Uterus (tissue), 4 donors: ENCODE results near the gene CMKLR1. TPM values are rescaled to one million over a fixed set of nuclear protein-coding genes. Genes with fewer than 3 reads are reported as not detected.

Source experiments
- DNase-seq, 2 donors: peaks; one replicate each; pipeline ENCODE4 v3.0.0-alpha.2; 2019 to 2020
- H3K27ac ChIP-seq, 2 donors: fragments of 200-600 bp; sonication (generic); 1 replicate in 1 of 2; 2 replicates in 1 of 2; pipeline ENCODE4 v1.5.1; 2016 to 2018
- H3K27me3 ChIP-seq, 2 donors: fragments of 200-600 bp; sonication (generic); one replicate each; pipeline ENCODE4 v1.5.1; 2018 to 2019; ENCODE audit warnings: control low read depth in 1 of 2
- H3K36me3 ChIP-seq, 2 donors: fragments of 200-600 bp; sonication (generic); one replicate each; pipeline ENCODE4 v1.5.1; 2019; ENCODE audit warnings: control low read depth in 1 of 2
- H3K4me1 ChIP-seq, 2 donors: fragments of 200-600 bp; sonication (generic); one replicate each; pipeline ENCODE4 v1.5.1; 2018 to 2019; ENCODE audit warnings: control low read depth in 1 of 2
- H3K4me3 ChIP-seq, 2 donors: fragments of 200-600 bp; sonication (generic); 1 replicate in 1 of 2; 2 replicates in 1 of 2; pipeline ENCODE4 v1.5.1; 2018 to 2019; ENCODE audit warnings: mild to moderate bottlenecking in 1 of 2
- H3K9me3 ChIP-seq, 2 donors: fragments of 200-600 bp; sonication (generic); one replicate each; pipeline ENCODE4 v1.5.1; 2019; ENCODE audit warnings: control low read depth in 1 of 2
- POLR2A ChIP-seq, 2 donors: fragments of 450-650 bp; IDR thresholded peaks; one replicate each; pipeline ENCODE4 v1.6.1; 2016; ENCODE audit warnings: antibody characterized with exemption in 2 of 2, mild to moderate bottlenecking in 1 of 2, moderate library complexity in 1 of 2
- intact Hi-C: fragments of 100-400 bp; cut with DNase I; formaldehyde crosslinking; loops from one replicate; pipeline ENCODE4 v1.15.1; 2023; ENCODE audit warnings: low total_unique reads
- total RNA-seq, 4 donors: library from RNA; depleted of rRNA in 3 of 4; stranded (reverse); fragments of >200 nt in 3 of 4; gene quantifications; one replicate each; pipeline versions ENCODE4 v1.1.0 to v1.2.4, GENCODE V29; 2014 to 2023
- TF ChIP-seq, protein P1 (sequence below), 4 experiments: fragments of 200-600 bp in 2 of 4; fragments of 450-650 bp in 2 of 4; sonication (generic) in 2 of 4; IDR thresholded peaks; one replicate each; pipeline ENCODE4 v1.5.1; 2016 to 2019; ENCODE audit warnings: antibody characterized with exemption in 4 of 4, mild to moderate bottlenecking in 2 of 4, moderate library complexity in 1 of 4
- donor health status: DM: yes; HTN: yes; CAD: no.

CMKLR1 gene
- total RNA-seq, 4 donors from 2014 or later = 8.2 to 27.1 (median 11.5) TPM

- H3K27ac ChIP-seq = no peak overlapping the region
Observed at GRCh38 chr12:108319277-108320234, 19.6 kb downstream of the CMKLR1 start.

GRCh38 chr12:108318472-108319275, 20.4 kb downstream of the CMKLR1 start:
- intact Hi-C loops = no loop called here
- H3K36me3 ChIP-seq = no peaks in the 10 kb centered on the region
- TF ChIP-seq, protein P1, sequence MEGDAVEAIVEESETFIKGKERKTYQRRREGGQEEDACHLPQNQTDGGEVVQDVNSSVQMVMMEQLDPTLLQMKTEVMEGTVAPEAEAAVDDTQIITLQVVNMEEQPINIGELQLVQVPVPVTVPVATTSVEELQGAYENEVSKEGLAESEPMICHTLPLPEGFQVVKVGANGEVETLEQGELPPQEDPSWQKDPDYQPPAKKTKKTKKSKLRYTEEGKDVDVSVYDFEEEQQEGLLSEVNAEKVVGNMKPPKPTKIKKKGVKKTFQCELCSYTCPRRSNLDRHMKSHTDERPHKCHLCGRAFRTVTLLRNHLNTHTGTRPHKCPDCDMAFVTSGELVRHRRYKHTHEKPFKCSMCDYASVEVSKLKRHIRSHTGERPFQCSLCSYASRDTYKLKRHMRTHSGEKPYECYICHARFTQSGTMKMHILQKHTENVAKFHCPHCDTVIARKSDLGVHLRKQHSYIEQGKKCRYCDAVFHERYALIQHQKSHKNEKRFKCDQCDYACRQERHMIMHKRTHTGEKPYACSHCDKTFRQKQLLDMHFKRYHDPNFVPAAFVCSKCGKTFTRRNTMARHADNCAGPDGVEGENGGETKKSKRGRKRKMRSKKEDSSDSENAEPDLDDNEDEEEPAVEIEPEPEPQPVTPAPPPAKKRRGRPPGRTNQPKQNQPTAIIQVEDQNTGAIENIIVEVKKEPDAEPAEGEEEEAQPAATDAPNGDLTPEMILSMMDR (IDR thresholded peaks at IDR 0.05) = no peak
- no peak for TF ChIP-seq POLR2A (IDR thresholded peaks at IDR 0.05)
- no peaks in the 10 kb centered on the region for H3K9me3 ChIP-seq
- DNase-seq = no peak
- no peak overlapping the region for H3K4me3 ChIP-seq
- H3K27me3 ChIP-seq = no peaks in the 10 kb centered on the region
- no peak overlapping the region for H3K27ac ChIP-seq
- H3K4me1 ChIP-seq = peaks cover 0 to 2% of the 10 kb centered on the region in 2 donors

More at GRCh38 chr12:108319277-108320234, 19.6 kb downstream of the CMKLR1 start:
- Histone ChIP-seq H3K36me3 (no peaks in the 10 kb centered on the region), H3K4me1 (no peaks in the 10 kb centered on the region), H3K4me3 (no peak overlapping the region), H3K27me3 (no peaks in the 10 kb centered on the region), H3K9me3 (no peaks in the 10 kb centered on the region)
- no peak for DNase-seq
- TF ChIP-seq, protein P1 (IDR thresholded peaks at IDR 0.05) = no peak
- TF ChIP-seq POLR2A (IDR thresholded peaks at IDR 0.05) = no peak
- intact Hi-C loops = no loop called here

DNA sequence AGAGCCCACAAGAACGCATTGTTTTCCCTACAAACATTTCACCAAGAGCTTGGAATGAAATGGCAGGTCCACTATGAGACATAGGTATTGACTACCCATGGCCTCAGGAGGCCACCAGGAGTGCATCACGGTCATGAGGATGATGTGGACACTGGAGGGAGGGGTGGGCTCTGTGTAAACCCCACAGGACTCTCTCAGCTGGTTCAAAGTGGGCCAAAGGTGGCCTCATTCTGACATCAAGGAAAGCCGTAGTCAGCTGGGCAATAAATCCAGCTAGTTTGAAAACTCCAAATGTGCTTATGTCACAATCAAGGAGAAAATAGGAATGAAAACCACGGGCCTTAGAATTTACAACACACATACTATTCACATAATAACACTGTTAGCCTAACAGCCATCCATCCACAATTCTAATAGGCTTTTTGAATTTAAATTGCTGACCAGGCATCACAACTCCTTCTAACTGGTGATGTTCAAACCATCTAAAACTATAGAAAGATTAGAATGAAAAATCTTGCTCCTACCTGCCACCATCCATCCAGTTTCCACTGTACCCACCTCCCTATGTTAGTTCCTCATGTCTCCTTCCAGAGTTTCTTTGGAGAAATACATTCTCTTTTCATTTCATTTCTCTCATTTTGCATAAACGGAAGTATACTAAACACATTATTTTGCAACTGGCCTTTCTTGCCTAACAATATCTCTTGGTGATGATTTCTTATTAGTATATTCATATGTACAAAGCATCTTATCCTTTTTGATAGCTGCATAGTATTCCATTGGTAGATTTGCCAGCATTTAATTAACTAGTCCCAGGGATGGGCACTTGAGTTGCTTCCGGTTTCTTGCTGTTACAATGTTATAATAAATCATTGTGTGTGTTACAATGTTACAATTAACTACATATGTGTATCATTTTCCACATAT, 21.5 kb downstream of the CMKLR1 start:
- no peaks in the 10 kb centered on the region for H3K9me3 ChIP-seq
- H3K27ac ChIP-seq = no peak overlapping the region
- peaks cover 0 to 13% of the 10 kb centered on the region in 2 donors for H3K4me1 ChIP-seq
- DNase-seq = no peak
- no peak overlapping the region for H3K4me3 ChIP-seq
- no peaks in the 10 kb centered on the region for H3K27me3 ChIP-seq
- no peak for TF ChIP-seq POLR2A (IDR thresholded peaks at IDR 0.05)
- TF ChIP-seq, protein P1 (IDR thresholded peaks at IDR 0.05) = no peak
- intact Hi-C loops = no loop called here
- no peaks in the 10 kb centered on the region for H3K36me3 ChIP-seq

DNA sequence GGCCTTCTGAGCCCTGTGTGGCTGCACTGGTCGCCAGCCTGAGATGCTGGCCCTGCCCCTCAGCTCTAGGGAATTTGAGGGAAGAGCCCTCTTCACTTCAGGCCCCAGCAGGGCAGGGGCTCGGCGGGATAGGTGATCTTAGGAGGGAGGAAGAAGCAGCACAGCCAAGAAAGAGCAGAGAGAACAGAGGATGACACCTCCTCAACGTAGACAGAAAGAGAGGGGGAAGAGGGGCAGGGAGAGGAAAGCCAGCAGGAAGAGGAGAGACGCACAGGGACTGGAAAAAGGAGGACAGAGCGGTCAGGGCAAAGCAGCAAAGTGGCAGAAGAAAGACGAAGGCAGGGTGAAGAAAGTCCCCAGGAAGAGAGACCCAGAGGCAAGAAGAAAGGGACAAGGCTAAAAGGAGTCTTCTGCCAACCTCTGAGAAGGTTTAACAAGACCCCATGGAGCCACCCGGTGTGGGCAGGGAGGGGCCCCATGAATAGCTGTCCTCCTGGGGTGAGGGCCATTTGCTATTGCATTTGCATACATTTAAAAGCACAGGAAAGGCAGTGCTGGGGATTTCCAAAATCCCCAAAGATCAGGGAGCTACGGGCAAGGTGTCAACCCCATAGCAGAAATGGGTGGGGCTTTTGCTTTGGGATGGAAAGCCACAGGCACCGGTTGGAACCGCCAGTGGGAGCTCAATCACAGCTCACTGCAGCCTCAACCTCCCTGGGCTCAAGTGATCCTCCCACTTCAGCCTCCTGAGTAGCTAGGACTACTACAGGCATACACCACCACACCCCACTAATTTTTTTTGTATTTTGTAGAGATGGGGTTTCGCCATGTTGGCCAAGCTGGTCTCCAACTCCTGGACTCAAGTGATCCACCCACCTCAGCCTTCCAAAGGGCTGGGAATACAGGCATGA, 22.7 kb downstream of the CMKLR1 start:
- intact Hi-C loops = no loop called here
- H3K27me3 ChIP-seq = no peaks in the 10 kb centered on the region
- H3K9me3 ChIP-seq = no peaks in the 10 kb centered on the region
- no peak overlapping the region for H3K4me3 ChIP-seq
- no peak for TF ChIP-seq POLR2A (IDR thresholded peaks at IDR 0.05)
- TF ChIP-seq, protein P1 (IDR thresholded peaks at IDR 0.05) = no peak
- no peak for DNase-seq
- H3K4me1 ChIP-seq = peaks cover 0 to 17% of the 10 kb centered on the region in 2 donors
- peak overlapping the region in 1 of 2 donors; percentile 69 for H3K27ac ChIP-seq
- no peaks in the 10 kb centered on the region for H3K36me3 ChIP-seq
